Activated T-helper 2 cell treated with anti-CD3 and anti-CD28 coated beads, Interferon-gamma antibody, Interleukin-2, Interleukin-4, amounts not matched to agents 10 μg/mL and 5 μg/mL and 100 μg/mL, durations not matched to agents 14 hours and 24 hours and 36 hours (primary cell): ENCODE measurements around the gene AKAP6. TPM values are rescaled to one million over a fixed set of nuclear protein-coding genes. Genes with fewer than 3 reads are reported as not detected.

Source experiments
- DNase-seq: peaks from one replicate; pipeline ENCODE4 v3.0.0; 2021; ENCODE audit warnings: low spot score
- H3K27ac Mint-ChIP-seq: one replicate; pipeline ENCODE4 v1.8.0; 2021; ENCODE audit warnings: mixed read lengths
- H3K27me3 Mint-ChIP-seq: one replicate; pipeline ENCODE4 v1.8.0; 2021; ENCODE audit warnings: low read depth, mixed read lengths
- H3K36me3 Mint-ChIP-seq: one replicate; pipeline ENCODE4 v1.8.0; 2021; ENCODE audit warnings: low read depth, mixed read lengths
- H3K4me1 Mint-ChIP-seq: one replicate; pipeline ENCODE4 v1.8.0; 2021; ENCODE audit warnings: low read depth, mixed read lengths
- H3K4me3 Mint-ChIP-seq: one replicate; pipeline ENCODE4 v1.8.0; 2021; ENCODE audit warnings: low read depth, mild to moderate bottlenecking, moderate library complexity, mixed read lengths
- H3K9me3 Mint-ChIP-seq: one replicate; pipeline ENCODE4 v1.8.0; 2021; ENCODE audit warnings: mixed read lengths
- intact Hi-C: fragments of 100-400 bp; cut with micrococcal nuclease; formaldehyde crosslinking; loops from one replicate; pipeline ENCODE4 v1.15.1; 2023
- total RNA-seq: library from RNA; stranded (reverse); gene quantifications from 2 replicates; pipeline ENCODE4 v1.2.3, GENCODE V29; 2022

Gene AKAP6
- total RNA-seq, 1 donor from 2014 or later: 1.0 TPM

DNA sequence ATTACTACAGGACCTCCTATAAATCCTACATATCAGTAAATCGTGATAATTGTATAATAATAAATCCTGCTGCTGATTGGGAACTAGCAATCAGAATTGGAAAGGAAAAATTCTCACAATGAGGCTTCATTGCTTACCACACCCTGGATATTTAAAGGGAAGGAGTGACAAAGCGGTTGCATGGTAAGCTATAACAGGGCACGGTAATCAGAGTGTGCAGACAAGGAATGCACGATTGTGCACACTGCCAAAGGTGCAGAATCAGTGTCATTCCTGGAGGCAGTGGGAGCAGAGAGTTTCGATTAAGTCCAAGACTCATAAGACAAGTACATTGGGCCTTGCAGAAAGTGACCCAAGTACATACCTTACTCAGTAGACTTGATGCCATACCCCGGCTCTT is 332.1 kb downstream of the AKAP6 start:
- no peaks in the 10 kb centered on the region for H3K36me3 Mint-ChIP-seq
- H3K4me1 Mint-ChIP-seq: no peaks in the 10 kb centered on the region
- H3K9me3 Mint-ChIP-seq: no peaks in the 10 kb centered on the region
- H3K4me3 Mint-ChIP-seq: no peak overlapping the region
- no peak overlapping the region for H3K27ac Mint-ChIP-seq
- DNase-seq: no peak
- intact Hi-C loops: no loop called here
- H3K27me3 Mint-ChIP-seq: peaks cover 1% of the 10 kb centered on the region

DNA sequence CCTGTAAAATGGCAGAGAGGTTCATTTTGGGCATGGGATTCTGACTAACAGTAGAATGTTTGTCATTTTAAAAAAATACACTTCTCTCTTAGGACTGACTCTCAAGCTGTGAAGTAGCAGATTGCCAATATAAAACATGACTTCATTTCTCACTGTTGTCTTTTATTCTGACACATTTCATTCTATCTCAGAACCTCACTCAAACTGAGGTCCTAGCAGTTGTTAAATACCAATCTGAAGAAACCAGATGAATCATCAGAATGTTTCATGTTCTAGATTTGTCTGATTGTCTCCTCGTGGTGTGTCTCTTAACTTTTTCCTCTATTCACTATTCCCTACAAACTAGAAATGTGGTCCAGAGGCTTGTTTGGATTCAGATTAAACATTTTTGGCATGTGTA is 333.1 kb downstream of the AKAP6 start:
- intact Hi-C loops: no loop called here
- no peaks in the 10 kb centered on the region for H3K36me3 Mint-ChIP-seq
- no peaks in the 10 kb centered on the region for H3K9me3 Mint-ChIP-seq
- H3K4me3 Mint-ChIP-seq: no peak overlapping the region
- no peak for DNase-seq
- peaks cover 1% of the 10 kb centered on the region for H3K27me3 Mint-ChIP-seq
- H3K27ac Mint-ChIP-seq: no peak overlapping the region
- no peaks in the 10 kb centered on the region for H3K4me1 Mint-ChIP-seq

DNA sequence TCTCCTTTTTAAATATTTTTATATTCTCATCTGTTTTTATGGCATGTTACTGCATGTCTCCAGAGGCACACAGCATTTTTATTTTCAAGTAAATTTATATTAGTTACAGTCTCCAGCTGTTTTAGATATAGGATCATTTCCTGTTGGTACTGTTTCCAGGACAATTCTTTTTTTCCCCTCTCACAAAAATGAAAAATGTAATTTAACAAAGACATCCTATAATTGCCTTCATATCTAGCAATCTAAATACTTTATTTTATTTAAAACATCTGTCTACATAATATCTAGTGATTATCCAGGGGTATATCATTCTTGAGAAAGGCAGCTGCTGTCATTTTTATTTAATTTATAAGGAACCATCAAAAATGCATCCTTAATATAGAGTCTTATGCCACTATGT is 337.2 kb downstream of the AKAP6 start:
- Mint-ChIP-seq H3K27me3 (peaks cover 1% of the 10 kb centered on the region), H3K4me1 (no peaks in the 10 kb centered on the region), H3K9me3 (no peaks in the 10 kb centered on the region), H3K36me3 (no peaks in the 10 kb centered on the region), H3K27ac (no peak overlapping the region), H3K4me3 (no peak overlapping the region)
- DNase-seq: no peak
- intact Hi-C loops: no loop called here

DNA sequence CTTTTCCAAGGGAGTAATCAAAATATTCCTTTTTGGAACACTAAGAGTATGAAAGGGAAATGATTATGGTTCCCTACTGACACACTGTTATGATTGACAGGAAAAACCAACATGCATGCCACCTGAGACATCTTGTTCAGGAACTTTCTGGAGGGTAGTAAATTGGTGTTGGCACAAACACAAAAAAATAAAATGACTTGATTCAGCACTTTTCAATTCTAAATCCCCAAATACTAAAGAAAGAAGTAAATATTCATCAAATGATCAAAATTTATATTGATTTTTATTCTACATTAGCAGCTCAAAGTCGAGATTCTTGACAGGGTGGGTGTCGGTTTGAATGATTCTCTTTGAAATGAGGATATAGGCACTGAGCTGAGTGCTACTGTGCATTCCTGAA is 338.2 kb downstream of the AKAP6 start:
- Mint-ChIP-seq H3K36me3 (no peaks in the 10 kb centered on the region), H3K9me3 (no peaks in the 10 kb centered on the region), H3K4me3 (no peak overlapping the region), H3K27ac (no peak overlapping the region), H3K4me1 (no peaks in the 10 kb centered on the region), H3K27me3 (peaks cover 1% of the 10 kb centered on the region)
- intact Hi-C loops: no loop called here
- no peak for DNase-seq

DNA sequence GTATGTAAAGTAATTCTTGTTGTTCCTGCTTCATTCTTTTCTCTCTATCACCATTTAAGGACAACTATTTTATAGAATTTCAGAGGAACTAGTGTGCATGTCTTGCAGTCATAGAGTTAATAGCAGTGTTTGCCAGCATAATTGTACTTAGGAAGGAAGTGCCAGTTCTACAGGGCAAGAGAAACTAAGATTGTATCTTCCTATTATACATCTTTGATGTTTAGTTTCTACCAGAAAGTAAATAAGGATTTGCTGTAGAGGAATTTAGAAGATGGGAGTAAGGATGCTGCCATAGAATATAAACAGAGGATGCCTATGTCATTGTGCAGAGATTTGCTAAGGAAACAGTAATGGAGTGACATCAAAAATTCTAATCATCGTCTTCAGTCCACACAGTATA is 338.7 kb downstream of the AKAP6 start:
- H3K4me1 Mint-ChIP-seq: no peaks in the 10 kb centered on the region
- H3K27ac Mint-ChIP-seq: no peak overlapping the region
- no peaks in the 10 kb centered on the region for H3K9me3 Mint-ChIP-seq
- no peaks in the 10 kb centered on the region for H3K36me3 Mint-ChIP-seq
- intact Hi-C loops: no loop called here
- DNase-seq: no peak
- H3K27me3 Mint-ChIP-seq: peaks cover 1% of the 10 kb centered on the region
- H3K4me3 Mint-ChIP-seq: no peak overlapping the region

DNA sequence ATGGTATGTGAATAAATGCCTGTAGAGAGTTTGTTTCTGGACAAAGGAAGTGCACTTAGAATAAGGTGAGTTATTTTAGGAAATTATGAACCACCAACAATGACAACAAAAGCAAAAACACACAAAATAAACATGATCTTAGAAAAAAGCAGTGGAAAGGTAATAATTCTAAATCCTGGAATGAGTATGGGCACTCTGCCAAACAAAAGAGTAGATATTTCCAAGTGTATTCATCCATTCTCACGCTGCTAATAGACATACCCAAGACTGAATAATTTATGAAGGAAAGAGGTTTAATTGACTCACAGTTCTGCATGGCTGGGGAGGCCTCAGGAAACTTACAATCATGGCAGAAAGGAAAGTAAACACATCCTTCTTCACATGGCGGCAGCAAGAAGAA is 340.3 kb downstream of the AKAP6 start:
- Mint-ChIP-seq H3K36me3 (no peaks in the 10 kb centered on the region), H3K4me3 (no peak overlapping the region), H3K9me3 (no peaks in the 10 kb centered on the region), H3K4me1 (no peaks in the 10 kb centered on the region), H3K27ac (no peak overlapping the region), H3K27me3 (peaks cover 1% of the 10 kb centered on the region)
- intact Hi-C loops: no loop called here
- DNase-seq: no peak

DNA sequence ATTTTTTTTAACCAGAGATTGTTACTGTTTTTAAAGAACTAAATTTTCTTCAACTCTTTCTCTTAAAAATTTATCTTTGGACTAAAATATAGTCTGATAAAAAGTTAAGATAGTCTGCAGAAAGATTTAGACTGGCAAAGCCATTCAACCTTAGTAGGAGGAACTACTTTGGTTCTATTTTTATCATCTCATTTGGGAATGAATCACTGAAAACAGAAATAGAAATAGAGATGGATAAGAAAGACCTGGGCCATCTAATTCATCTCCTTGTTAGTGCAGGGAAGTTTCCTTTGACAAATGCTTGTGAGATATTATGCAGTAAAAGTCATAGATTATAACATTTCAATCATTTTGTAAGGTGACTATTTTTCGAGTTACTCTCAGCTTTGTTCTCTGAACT is 346.3 kb downstream of the AKAP6 start:
- H3K4me3 Mint-ChIP-seq: no peak overlapping the region
- no peaks in the 10 kb centered on the region for H3K4me1 Mint-ChIP-seq
- DNase-seq: no peak
- intact Hi-C loops: no loop called here
- H3K27ac Mint-ChIP-seq: no peak overlapping the region
- no peaks in the 10 kb centered on the region for H3K27me3 Mint-ChIP-seq
- H3K36me3 Mint-ChIP-seq: no peaks in the 10 kb centered on the region
- no peaks in the 10 kb centered on the region for H3K9me3 Mint-ChIP-seq

DNA sequence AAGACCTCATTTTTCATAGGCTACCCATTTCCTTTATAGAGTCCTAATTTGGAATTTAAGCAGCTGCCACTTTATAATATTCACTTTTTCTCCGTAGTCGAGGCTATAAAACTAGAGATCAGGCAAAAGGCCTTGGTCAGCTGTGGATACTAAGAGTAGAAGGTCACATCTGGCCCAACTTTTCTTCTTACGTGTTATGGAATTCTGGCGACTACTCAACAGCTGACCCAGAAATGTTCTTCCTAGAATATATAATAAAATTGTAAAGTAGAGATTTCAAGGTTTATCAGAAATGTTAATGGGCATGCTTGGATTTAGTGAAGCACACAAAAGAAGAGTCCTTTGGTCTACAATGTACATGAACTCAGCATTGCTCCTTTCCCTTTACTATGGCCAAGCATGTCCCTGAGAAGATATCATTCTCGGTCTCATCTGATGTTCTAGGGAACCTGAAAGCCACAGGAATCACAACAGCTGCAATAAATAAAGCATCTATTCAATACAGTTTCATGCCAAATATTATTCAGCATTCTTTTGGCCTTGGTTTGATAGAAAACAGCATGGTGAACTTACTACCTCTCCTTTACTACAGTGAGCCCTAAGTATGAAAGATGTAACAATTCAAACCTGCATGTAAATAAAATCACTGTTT is 348.2 kb downstream of the AKAP6 start:
- no peak overlapping the region for H3K4me3 Mint-ChIP-seq
- H3K36me3 Mint-ChIP-seq: no peaks in the 10 kb centered on the region
- H3K27ac Mint-ChIP-seq: no peak overlapping the region

DNA sequence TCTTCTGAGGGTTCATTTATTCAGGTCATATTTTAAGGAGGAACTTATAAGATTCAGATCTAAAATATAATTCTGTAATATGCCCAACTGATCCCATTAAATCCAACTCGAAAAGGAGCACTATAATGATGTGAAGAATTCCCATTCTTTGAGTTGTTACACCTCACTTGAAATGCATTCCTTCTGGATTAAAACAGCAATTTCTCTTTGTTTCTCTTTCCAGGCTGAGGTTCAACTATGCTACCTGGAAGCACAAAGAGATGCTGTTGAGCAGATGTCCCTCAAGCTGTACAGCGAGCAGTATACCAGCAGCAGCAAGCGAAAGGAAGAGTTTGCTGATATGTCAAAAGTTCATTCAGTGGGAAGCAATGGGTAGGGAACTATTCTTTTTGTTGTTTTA is 349.0 kb downstream of the AKAP6 start:
- Mint-ChIP-seq H3K27ac (no peak overlapping the region), H3K4me1 (no peaks in the 10 kb centered on the region), H3K27me3 (no peaks in the 10 kb centered on the region), H3K36me3 (no peaks in the 10 kb centered on the region), H3K4me3 (no peak overlapping the region), H3K9me3 (no peaks in the 10 kb centered on the region)
- DNase-seq: no peak
- intact Hi-C loops: no loop called here

More for the DNA sequence above, 348.2 kb downstream of the AKAP6 start:
- Mint-ChIP-seq H3K27me3 (no peaks in the 10 kb centered on the region), H3K9me3 (no peaks in the 10 kb centered on the region), H3K4me1 (no peaks in the 10 kb centered on the region)
- intact Hi-C loops: no loop called here
- no peak for DNase-seq

DNA sequence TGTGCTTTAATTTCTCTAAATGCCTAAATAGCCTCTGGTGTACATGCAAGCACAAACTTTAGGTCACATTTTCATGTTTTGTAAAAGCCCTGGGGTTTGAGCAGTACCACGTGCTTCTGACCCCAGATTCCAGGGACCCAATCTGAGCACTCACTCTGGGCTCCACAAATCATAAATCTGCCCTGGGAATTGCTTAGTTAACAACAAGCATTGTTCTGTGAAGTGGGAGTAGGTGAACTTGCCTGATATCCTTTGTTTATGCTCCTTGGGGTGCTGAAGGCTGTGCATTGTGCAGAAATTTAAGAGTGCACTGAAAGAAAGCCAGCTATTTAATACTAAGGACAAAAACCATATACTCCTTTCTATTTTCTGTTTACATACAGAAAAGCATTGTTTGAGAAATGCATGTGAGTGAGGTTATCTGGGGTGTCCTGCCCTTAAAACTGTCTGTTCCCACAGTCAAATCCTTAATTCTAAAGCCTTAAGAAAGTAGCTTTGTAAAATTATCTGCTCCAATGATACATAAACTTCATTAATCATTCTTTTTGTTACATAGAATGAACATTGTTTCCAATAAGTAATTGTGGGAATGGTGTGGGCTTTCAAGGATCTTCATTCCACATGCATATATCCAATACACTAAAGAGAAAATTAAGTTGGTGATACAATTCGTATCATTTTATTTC is 351.0 kb downstream of the AKAP6 start:
- Mint-ChIP-seq H3K27ac (no peak overlapping the region), H3K27me3 (no peaks in the 10 kb centered on the region), H3K4me3 (no peak overlapping the region), H3K4me1 (no peaks in the 10 kb centered on the region), H3K9me3 (no peaks in the 10 kb centered on the region), H3K36me3 (no peaks in the 10 kb centered on the region)
- intact Hi-C loops: no loop called here
- no peak for DNase-seq

DNA sequence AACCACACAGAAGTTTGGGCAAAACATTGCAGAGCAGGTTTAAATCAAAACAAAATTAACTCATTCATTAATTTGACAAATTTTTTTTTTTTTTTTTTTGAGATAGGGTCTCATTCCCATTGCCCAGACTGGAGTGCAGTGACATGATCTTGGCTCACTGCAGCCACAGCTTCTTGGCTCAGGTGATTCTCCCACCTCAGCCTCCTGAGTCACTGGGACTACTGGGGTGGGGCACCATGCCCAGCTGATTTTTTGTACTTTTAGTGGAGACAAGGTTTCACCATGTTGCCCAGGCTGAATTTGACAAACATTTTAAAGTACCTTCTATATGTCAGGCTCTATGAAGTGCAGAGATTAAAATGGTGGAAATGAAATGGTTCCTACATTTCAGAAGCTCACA is 352.5 kb downstream of the AKAP6 start:
- Mint-ChIP-seq H3K4me1 (no peaks in the 10 kb centered on the region), H3K4me3 (no peak overlapping the region), H3K27me3 (no peaks in the 10 kb centered on the region), H3K27ac (no peak overlapping the region), H3K9me3 (no peaks in the 10 kb centered on the region), H3K36me3 (no peaks in the 10 kb centered on the region)
- DNase-seq: no peak
- intact Hi-C loops: no loop called here

DNA sequence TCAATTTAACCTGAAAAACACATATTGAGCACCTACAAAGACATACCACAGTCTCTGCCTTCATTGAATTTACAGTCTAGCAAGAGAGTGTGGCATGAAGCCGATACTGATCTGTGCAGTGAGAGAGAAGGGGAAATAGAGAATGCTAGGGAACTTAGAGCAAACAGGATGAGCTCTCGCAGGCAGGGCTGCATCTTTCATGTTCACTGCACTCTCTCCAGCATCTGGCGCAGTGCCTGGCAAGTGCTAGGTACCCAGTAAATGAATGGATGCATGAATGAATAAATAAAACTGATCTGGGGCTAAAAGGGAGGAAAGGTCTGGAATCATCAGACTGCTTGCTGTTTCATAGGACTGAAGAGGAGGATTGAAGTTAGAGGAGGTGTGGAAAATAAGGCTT is 353.1 kb downstream of the AKAP6 start:
- no peaks in the 10 kb centered on the region for H3K4me1 Mint-ChIP-seq
- H3K9me3 Mint-ChIP-seq: no peaks in the 10 kb centered on the region
- no peak overlapping the region for H3K27ac Mint-ChIP-seq
- H3K4me3 Mint-ChIP-seq: no peak overlapping the region
- intact Hi-C loops: no loop called here
- no peak for DNase-seq
- no peaks in the 10 kb centered on the region for H3K36me3 Mint-ChIP-seq
- no peaks in the 10 kb centered on the region for H3K27me3 Mint-ChIP-seq

DNA sequence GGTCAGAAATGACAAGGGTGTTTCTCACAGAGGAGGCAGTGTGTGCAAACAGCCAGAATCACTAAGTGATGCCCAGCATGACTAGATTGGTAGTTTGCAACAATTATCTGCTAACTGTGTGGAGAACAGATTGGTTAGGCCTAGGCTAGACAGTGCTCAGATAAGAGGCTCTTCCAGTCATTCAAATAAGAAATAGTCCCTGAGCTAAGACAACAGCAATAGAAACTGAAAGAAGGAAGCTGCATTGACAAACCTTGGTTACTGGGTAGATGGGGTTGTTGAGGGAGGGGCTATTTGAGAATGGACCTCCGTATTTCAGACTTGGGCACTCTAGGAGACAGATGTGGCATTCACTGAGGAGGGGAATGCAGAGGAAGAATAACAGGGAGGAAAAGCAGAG is 354.6 kb downstream of the AKAP6 start:
- intact Hi-C loops: no loop called here
- Mint-ChIP-seq H3K27me3 (no peaks in the 10 kb centered on the region), H3K4me1 (no peaks in the 10 kb centered on the region), H3K9me3 (no peaks in the 10 kb centered on the region), H3K36me3 (no peaks in the 10 kb centered on the region), H3K27ac (no peak overlapping the region), H3K4me3 (no peak overlapping the region)
- no peak for DNase-seq
